H1 (cell line): ENCODE results near the gene FGB. TPM values are rescaled to one million over a fixed set of nuclear protein-coding genes. Genes with fewer than 3 reads are reported as not detected.

Source experiments
- CTCF ChIA-PET: fragments of 300-600 bp; sonication (Branson Sonifier 250); formaldehyde crosslinking; loops from one replicate; lab custom pipeline; 2021; ENCODE audit not compliant: partially characterized antibody; lab: Charles Lee
- POLR2A ChIA-PET: fragments of 300-600 bp; sonication (Branson Sonifier 250); formaldehyde crosslinking; loops from one replicate; lab custom pipeline; 2021; ENCODE audit warnings: inconsistent platforms; ENCODE audit not compliant: partially characterized antibody; lab: Charles Lee
- DNase-seq, 2 experiments: peaks; one replicate each; pipeline versions ENCODE4 v3.0.0 to v3.0.0-alpha.2; 2010 to 2022; ENCODE audit warnings: low spot score in 2 of 2, low read depth in 1 of 2, mixed read lengths in 1 of 2
- FAIRE-seq: peaks from 2 replicates; lab custom pipeline; 2011; peaks lifted over from hg19 to GRCh38; lab: Jason Lieb, UNC
- H2AFZ ChIP-seq: 2 replicates; pipeline ENCODE4 v1.8.1; 2012; ENCODE audit warnings: low read length, inconsistent platforms
- H2AK5ac ChIP-seq: 2 replicates; pipeline ENCODE4 v1.6.1; 2013; ENCODE audit warnings: low read depth, low read length
- H2BK120ac ChIP-seq: replicated peaks from 2 replicates; pipeline ENCODE3; 2013; ENCODE audit warnings: low read depth, low read length, inconsistent platforms
- H2BK12ac ChIP-seq: 2 replicates; pipeline ENCODE4 v1.6.1; 2013; ENCODE audit warnings: low read depth, low read length
- H2BK15ac ChIP-seq: 2 replicates; pipeline ENCODE4 v1.6.1; 2013; ENCODE audit warnings: low read length
- H2BK20ac ChIP-seq: 2 replicates; pipeline ENCODE4 v1.6.1; 2013; ENCODE audit warnings: low read length
- H2BK5ac ChIP-seq: 2 replicates; pipeline ENCODE4 v1.6.1; 2013; ENCODE audit warnings: low read depth, low read length
- H3K14ac ChIP-seq: 2 replicates; pipeline ENCODE4 v1.6.1; 2013; ENCODE audit warnings: inconsistent platforms; ENCODE audit not compliant: insufficient read length
- H3K18ac ChIP-seq: 2 replicates; pipeline ENCODE4 v1.6.1; 2013; ENCODE audit warnings: low read length; ENCODE audit errors: extremely low read depth
- H3K23ac ChIP-seq: 2 replicates; pipeline ENCODE4 v1.6.1; 2013; ENCODE audit warnings: inconsistent platforms; ENCODE audit not compliant: insufficient read length
- H3K23me2 ChIP-seq: 2 replicates; pipeline ENCODE4 v1.6.1; 2013; ENCODE audit warnings: low read depth, low read length
- H3K27ac ChIP-seq: 2 replicates; pipeline ENCODE4 v1.6.1; 2011; ENCODE audit warnings: low read depth, low read length, inconsistent platforms
- H3K27me3 ChIP-seq, 4 experiments: replicated peaks in 1 of 4; 1 replicate in 1 of 4; 2 replicates in 3 of 4; pipeline versions ENCODE4 v1.6.1 to v1.8.1; 2011 to 2013; ENCODE audit warnings: low read length in 3 of 4, mild to moderate bottlenecking in 3 of 4, inconsistent platforms in 2 of 4, mixed read lengths in 2 of 4, moderate library complexity in 1 of 4; ENCODE audit not compliant: control insufficient read depth in 3 of 4, insufficient read depth in 3 of 4; ENCODE audit errors: extremely low read depth in 1 of 4
- H3K36me3 ChIP-seq, 4 experiments: 2 replicates each; pipeline versions ENCODE4 v1.6.1 to v1.8.1; 2011 to 2013; ENCODE audit warnings: mild to moderate bottlenecking in 4 of 4, low read length in 3 of 4, moderate library complexity in 2 of 4, control low read depth in 1 of 4, inconsistent platforms in 1 of 4; ENCODE audit not compliant: insufficient read depth in 4 of 4, control insufficient read depth in 2 of 4
- H3K4ac ChIP-seq: replicated peaks from 2 replicates; pipeline ENCODE3; 2013; ENCODE audit warnings: low read length, low read depth, mixed read lengths, inconsistent platforms; ENCODE audit not compliant: insufficient read length
- H3K4me1 ChIP-seq, 4 experiments: replicated peaks in 1 of 4; 1 replicate in 1 of 4; 2 replicates in 3 of 4; pipeline versions ENCODE4 v1.6.1 to v1.8.1; 2011 to 2013; ENCODE audit warnings: low read length in 3 of 4, inconsistent platforms in 2 of 4, mixed read lengths in 1 of 4; ENCODE audit not compliant: insufficient read depth in 4 of 4, control insufficient read depth in 3 of 4
- H3K4me2 ChIP-seq, 2 experiments: 2 replicates each; pipeline versions ENCODE4 v1.6.1 to v1.8.1; 2011 to 2013; ENCODE audit warnings: low read depth in 2 of 2, low read length in 2 of 2, control low read depth in 1 of 2, inconsistent platforms in 1 of 2, mild to moderate bottlenecking in 1 of 2; ENCODE audit not compliant: insufficient read depth in 1 of 2
- H3K4me3 ChIP-seq, 4 experiments: fragments of 200-600, 300-600 bp in 1 of 4; sonication (generic), shearing (Covaris generic), sonication (Bioruptor Twin) in 1 of 4; 2 replicates each; pipeline versions ENCODE4 v1.5.1 to v1.8.1; 2011 to 2016; ENCODE audit warnings: low read length in 4 of 4, low read depth in 3 of 4, control low read depth in 2 of 4, inconsistent platforms in 2 of 4, mild to moderate bottlenecking in 2 of 4, mixed read lengths in 1 of 4, moderate library complexity in 1 of 4; ENCODE audit not compliant: insufficient read depth in 2 of 4; ENCODE audit errors: extremely low read depth in 1 of 4
- H3K56ac ChIP-seq: replicated peaks from 2 replicates; pipeline ENCODE3; 2013; ENCODE audit warnings: low read depth, mild to moderate bottlenecking, mixed read lengths, low read length, inconsistent platforms; ENCODE audit not compliant: insufficient read length
- H3K79me1 ChIP-seq: 2 replicates; pipeline ENCODE4 v1.6.1; 2013; ENCODE audit warnings: low read depth, low read length, control low read depth
- H3K79me2 ChIP-seq, 2 experiments: 2 replicates each; pipeline versions ENCODE4 v1.6.1 to v1.8.1; 2012 to 2013; ENCODE audit warnings: low read length in 2 of 2, mild to moderate bottlenecking in 2 of 2, inconsistent platforms in 1 of 2; ENCODE audit not compliant: insufficient read depth in 2 of 2, control insufficient read depth in 1 of 2
- H3K9ac ChIP-seq, 4 experiments: replicated peaks in 1 of 4; 1 replicate in 1 of 4; 2 replicates in 3 of 4; pipeline versions ENCODE4 v1.6.1 to v1.8.1; 2011 to 2013; ENCODE audit warnings: low read depth in 3 of 4, low read length in 3 of 4, control low read depth in 2 of 4, mild to moderate bottlenecking in 2 of 4, moderate library complexity in 2 of 4, inconsistent platforms in 1 of 4; ENCODE audit errors: extremely low read depth in 1 of 4
- H3K9me3 ChIP-seq, 2 experiments: 2 replicates each; pipeline versions ENCODE4 v1.6.1 to v1.8.1; 2012 to 2013; ENCODE audit warnings: mild to moderate bottlenecking in 2 of 2, moderate library complexity in 2 of 2, control low read depth in 1 of 2, inconsistent platforms in 1 of 2, low read depth in 1 of 2, low read length in 1 of 2, mixed read lengths in 1 of 2; ENCODE audit not compliant: insufficient read depth in 2 of 2
- H4K20me1 ChIP-seq, 2 experiments: replicated peaks in 1 of 2; 2 replicates each; pipeline versions ENCODE3 to v1.8.1; 2011 to 2013; ENCODE audit warnings: inconsistent platforms in 2 of 2, low read length in 2 of 2, mild to moderate bottlenecking in 1 of 2; ENCODE audit not compliant: insufficient read depth in 2 of 2, control insufficient read depth in 1 of 2
- H4K5ac ChIP-seq: 2 replicates; pipeline ENCODE4 v1.6.1; 2013; ENCODE audit warnings: low read length, low read depth, mixed read lengths, inconsistent platforms; ENCODE audit not compliant: insufficient read length
- H4K8ac ChIP-seq: 2 replicates; pipeline ENCODE4 v1.8.0; 2013; ENCODE audit warnings: mild to moderate bottlenecking, moderate library complexity, low read length, inconsistent platforms; ENCODE audit not compliant: insufficient read depth; ENCODE audit errors: extremely low read depth
- H4K91ac ChIP-seq: replicated peaks from 2 replicates; pipeline ENCODE3; 2013; ENCODE audit warnings: low read length, mixed read lengths, inconsistent platforms; ENCODE audit not compliant: insufficient read length
- GABPA ChIP-seq: IDR thresholded peaks from 2 replicates; pipeline ENCODE4 v1.6.1; 2011; ENCODE audit warnings: mild to moderate bottlenecking, low read length, moderate library complexity, borderline replicate concordance; ENCODE audit not compliant: insufficient read depth
- HDAC2 ChIP-seq, 2 experiments: fragments of 300-600 bp in 1 of 2; sonication (generic) in 1 of 2; IDR thresholded peaks; 2 replicates each; pipeline ENCODE4 v1.6.1; 2011 to 2012; ENCODE audit warnings: low read depth in 2 of 2, low read length in 2 of 2, mild to moderate bottlenecking in 2 of 2, moderate library complexity in 2 of 2, borderline replicate concordance in 1 of 2, inconsistent platforms in 1 of 2
- KDM5A ChIP-seq: fragments of 200-600 bp; IDR thresholded peaks from 2 replicates; pipeline ENCODE4 v1.7.1; 2012; ENCODE audit warnings: mild to moderate bottlenecking, low read length, inconsistent platforms, mixed read lengths
- NRF1 ChIP-seq: IDR thresholded peaks from 2 replicates; pipeline ENCODE4 v1.6.1; 2011; ENCODE audit warnings: mild to moderate bottlenecking, low read depth, low read length, improper control_type of control experiment
- RBBP5 ChIP-seq: IDR thresholded peaks from 2 replicates; pipeline ENCODE4 v1.7.1; 2012; ENCODE audit warnings: low read depth, mild to moderate bottlenecking, inconsistent platforms, low read length, moderate library complexity, borderline replicate concordance
- SIN3A ChIP-seq, 2 experiments: IDR thresholded peaks in 1 of 2; conservative IDR thresholded peaks in 1 of 2; 2 replicates each; pipeline ENCODE4 v1.6.1; 2011 to 2012; ENCODE audit warnings: low read length in 2 of 2, improper control_type of control experiment in 1 of 2, low read depth in 1 of 2, mild to moderate bottlenecking in 1 of 2
- SIX5 ChIP-seq: IDR thresholded peaks from 2 replicates; pipeline ENCODE4 v1.6.1; 2011; ENCODE audit warnings: mild to moderate bottlenecking, low read depth, low read length
- WGBS, 2 experiments: shearing (Covaris generic) in 1 of 2; methylation state at CpG; one replicate each; pipeline versions ENCODE4 v1.1.6 to v1.1.7; 2013 to 2015; ENCODE audit warnings: low lambda C conversion rate in 2 of 2, mixed read lengths in 2 of 2, inconsistent platforms in 1 of 2, low coverage in 1 of 2, missing lambda C conversion rate in 1 of 2; ENCODE audit not compliant: insufficient replicate concordance in 2 of 2, insufficient coverage in 1 of 2, insufficient read length in 1 of 2; ENCODE audit errors: extremely low coverage in 1 of 2, missing lambda C conversion rate in 1 of 2; 5-methylcytosine and 5-hydroxymethylcytosine counted together
- polyA plus RNA-seq, 7 experiments: library from polyadenylated mRNA; depleted of rRNA in 3 of 7; stranded (reverse) in 5 of 7; unstranded in 2 of 7; fragments of >200 nt in 5 of 7; fragments of 200-250 nt in 2 of 7; gene quantifications; 1 replicate in 5 of 7; 2 replicates in 1 of 7; 4 replicates in 1 of 7; pipeline versions ENCODE4 v1.2.1 to v1.2.3, GENCODE V29; 2011 to 2013; ENCODE audit warnings: missing spikeins in 2 of 7, mixed read lengths in 2 of 7
- total RNA-seq: library from RNA; stranded (reverse); fragmentation: NEBNext Ultra II Directional; extraction: Animal tissue kit (Norgen Biotek cat#: 25700); gene quantifications from 2 replicates; pipeline ENCODE4 v1.2.1, GENCODE V29; 2021

The FGB gene
- total and polyA plus RNA-seq, 2 of the 8 experiments (the other 6 are each of a cell fraction or from before 2014, with no cell fraction given) = not detected

DNA sequence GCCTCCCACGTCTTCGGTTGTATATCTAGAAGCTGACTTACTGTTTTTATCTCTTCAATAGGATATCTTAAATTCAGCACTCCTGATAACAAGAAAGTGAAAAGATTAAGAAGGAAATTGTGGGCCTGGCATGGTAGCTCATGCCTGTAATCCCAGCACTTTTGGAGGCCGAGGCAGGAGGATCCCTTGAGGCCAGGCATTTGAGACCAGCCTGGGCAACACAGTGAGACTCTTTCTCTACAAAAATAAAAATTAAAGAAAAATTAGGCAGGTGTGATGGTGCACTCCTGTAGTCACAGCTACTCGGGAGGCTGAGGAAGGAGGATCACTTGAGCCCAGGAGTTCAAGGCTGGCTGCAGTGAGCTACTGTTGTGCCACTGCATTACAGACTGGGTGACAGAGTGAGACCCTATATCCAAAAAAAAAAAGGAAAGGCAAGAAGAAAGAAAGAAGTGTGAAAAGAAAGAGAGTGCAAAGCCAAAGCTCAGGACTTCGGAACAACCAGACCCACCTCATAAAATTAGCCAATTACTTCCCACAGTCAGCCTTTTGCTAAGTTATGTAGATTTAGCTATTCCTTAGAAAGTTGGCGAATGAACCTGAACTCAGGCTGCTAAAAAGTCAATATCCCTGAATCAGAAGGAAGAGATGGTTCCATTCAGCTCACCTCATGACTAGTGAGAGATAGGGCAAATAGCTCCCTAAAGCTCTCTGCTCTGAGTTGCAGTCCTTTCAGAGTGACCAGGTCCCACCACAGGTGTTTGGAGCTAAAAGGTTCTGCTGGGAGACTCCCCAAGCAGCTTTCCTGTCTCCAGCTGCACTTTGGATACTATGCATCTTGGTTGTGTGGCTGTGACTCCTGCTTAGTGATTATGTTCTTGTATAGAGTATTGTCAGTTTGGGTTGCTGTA lies 40.5 kb downstream of the FGB start:
- ChIA-PET POLR2A (interaction anchor here (1.1 kb wide), 1 partner anchor 60 kb away, joined by 3 read pairs; no protein-coding TSS in a partner anchor), CTCF (interaction anchor here (0.7 to 1.9 kb wide), 12 partner anchors 9 to 51 kb away, joined by 3 to 10 read pairs (median 4); no protein-coding TSS in a partner anchor)
- Histone ChIP-seq H2AK5ac (no peak overlapping the region), H3K27ac (no peak overlapping the region; the same call in 1 of the 2 replicates), H4K8ac (no peak overlapping the region), H3K36me3 (no peaks in the 10 kb centered on the region), H2BK12ac (no peak overlapping the region), H2BK15ac (no peak overlapping the region), H3K79me1 (no peaks in the 10 kb centered on the region), H3K56ac (no peak overlapping the region), H4K20me1 (no peaks in the 10 kb centered on the region), H3K79me2 (no peaks in the 10 kb centered on the region), H3K14ac (no peak overlapping the region), H3K23ac (no peak overlapping the region), H3K27me3 (no peaks in the 10 kb centered on the region), H2BK120ac (no peak overlapping the region), H3K9me3 (no peaks in the 10 kb centered on the region), H3K4me3 (no peak overlapping the region), H3K9ac (no peak overlapping the region), H3K4ac (no peak overlapping the region), H2BK20ac (no peak overlapping the region), H3K4me1 (peaks cover 0 to 3% (median 0%) of the 10 kb centered on the region in 4 experiments; a peak in 1 of 7 replicates), H4K91ac (no peak overlapping the region), H3K23me2 (no peaks in the 10 kb centered on the region; the same call in 1 of the 2 replicates), H2BK5ac (no peak overlapping the region), H3K18ac (no peak overlapping the region), H2AFZ (peak overlapping the region; percentile 62; the same call in 1 of the 2 replicates), H4K5ac (no peak overlapping the region), H3K4me2 (no peak overlapping the region)
- WGBS, 2 experiments = 92% methylated on average over 6 of the region's 6 CpGs; no CpG with 5 or more reads in 1 of the 2 experiments
- DNase-seq = no peak
- no peak for FAIRE-seq
- TF ChIP-seq GABPA (no peak), KDM5A (no peak), NRF1 (no peak), RBBP5 (no peak), SIN3A (conservative IDR thresholded peaks at IDR 0.05 in 1 of 2, IDR thresholded peaks at IDR 0.05 in 1 of 2; ENCODE audit: low read depth in 1 of 2, low read length in 2 of 2) (no peak), HDAC2 (IDR thresholded peaks at IDR 0.05; ENCODE audit: borderline replicate concordance in 1 of 2, low read depth in 2 of 2, low read length in 2 of 2) (no peak), SIX5 (no peak)
